Astrocyte of the spinal cord (primary cell): Measurements from ENCODE around the gene PCSK5.

Experiments
- DNase-seq: peaks from one replicate; pipeline ENCODE4 v3.0.0; 2011; ENCODE audit warnings: low read depth, low spot score
- H3K4me3 ChIP-seq: 2 replicates; pipeline ENCODE4 v1.5.1; 2011; ENCODE audit warnings: low read depth, mild to moderate bottlenecking, low read length, moderate library complexity
- in situ Hi-C: cut with HindIII; loops from 2 replicates; pipeline ENCODE4 v1.10.0; 2017; ENCODE audit warnings: low sequenced_read_pairs
- TF ChIP-seq, protein P1 (sequence below): IDR thresholded peaks from 2 replicates; pipeline ENCODE4 v1.5.1; 2012; ENCODE audit warnings: low read depth, mild to moderate bottlenecking, low read length, inconsistent platforms

The PCSK5 gene

DNA sequence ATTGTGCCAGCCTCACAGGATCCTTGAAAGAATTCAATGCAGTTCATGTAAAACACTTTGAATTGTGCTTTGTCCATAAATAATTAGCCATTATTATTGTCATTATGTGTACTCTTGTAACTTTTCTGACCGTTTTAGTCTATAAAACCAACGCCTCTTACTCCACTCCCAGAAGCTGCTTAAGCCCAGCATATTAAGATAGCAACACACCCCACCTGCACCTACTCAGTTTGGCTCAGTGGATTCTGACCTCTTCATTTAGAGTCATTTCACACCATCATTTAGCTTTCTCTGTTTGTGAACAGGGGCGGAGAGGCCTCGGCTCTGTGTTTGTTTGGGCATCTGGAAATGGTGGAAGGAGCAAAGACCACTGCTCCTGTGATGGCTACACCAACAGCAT is 205.1 kb downstream of the PCSK5 start:
- in situ Hi-C loops: no loop called here
- TF ChIP-seq, protein P1, sequence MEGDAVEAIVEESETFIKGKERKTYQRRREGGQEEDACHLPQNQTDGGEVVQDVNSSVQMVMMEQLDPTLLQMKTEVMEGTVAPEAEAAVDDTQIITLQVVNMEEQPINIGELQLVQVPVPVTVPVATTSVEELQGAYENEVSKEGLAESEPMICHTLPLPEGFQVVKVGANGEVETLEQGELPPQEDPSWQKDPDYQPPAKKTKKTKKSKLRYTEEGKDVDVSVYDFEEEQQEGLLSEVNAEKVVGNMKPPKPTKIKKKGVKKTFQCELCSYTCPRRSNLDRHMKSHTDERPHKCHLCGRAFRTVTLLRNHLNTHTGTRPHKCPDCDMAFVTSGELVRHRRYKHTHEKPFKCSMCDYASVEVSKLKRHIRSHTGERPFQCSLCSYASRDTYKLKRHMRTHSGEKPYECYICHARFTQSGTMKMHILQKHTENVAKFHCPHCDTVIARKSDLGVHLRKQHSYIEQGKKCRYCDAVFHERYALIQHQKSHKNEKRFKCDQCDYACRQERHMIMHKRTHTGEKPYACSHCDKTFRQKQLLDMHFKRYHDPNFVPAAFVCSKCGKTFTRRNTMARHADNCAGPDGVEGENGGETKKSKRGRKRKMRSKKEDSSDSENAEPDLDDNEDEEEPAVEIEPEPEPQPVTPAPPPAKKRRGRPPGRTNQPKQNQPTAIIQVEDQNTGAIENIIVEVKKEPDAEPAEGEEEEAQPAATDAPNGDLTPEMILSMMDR: no peak
- no peak overlapping the region for H3K4me3 ChIP-seq
- no peak for DNase-seq

DNA sequence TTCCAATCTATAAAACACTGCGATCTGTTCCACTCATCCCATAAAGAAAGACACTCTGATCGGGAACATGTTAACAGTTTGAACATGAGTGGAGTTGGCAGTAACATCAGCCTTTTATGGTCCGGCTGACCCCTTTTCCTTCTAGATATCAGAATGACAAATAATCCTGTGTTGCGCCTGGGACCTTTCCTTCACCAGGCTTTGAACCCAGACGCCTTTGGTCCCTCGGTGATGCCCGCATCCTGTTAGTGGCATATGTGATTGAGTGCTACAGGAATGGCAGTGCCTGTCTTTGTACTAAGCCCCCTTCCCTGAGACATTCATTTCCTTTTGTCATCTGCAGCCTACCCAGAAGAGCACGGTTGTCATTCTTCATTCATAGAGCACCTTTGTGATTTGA is 209.0 kb downstream of the PCSK5 start:
- TF ChIP-seq, protein P1: no peak
- H3K4me3 ChIP-seq: no peak overlapping the region
- in situ Hi-C loops: no loop called here
- no peak for DNase-seq

DNA sequence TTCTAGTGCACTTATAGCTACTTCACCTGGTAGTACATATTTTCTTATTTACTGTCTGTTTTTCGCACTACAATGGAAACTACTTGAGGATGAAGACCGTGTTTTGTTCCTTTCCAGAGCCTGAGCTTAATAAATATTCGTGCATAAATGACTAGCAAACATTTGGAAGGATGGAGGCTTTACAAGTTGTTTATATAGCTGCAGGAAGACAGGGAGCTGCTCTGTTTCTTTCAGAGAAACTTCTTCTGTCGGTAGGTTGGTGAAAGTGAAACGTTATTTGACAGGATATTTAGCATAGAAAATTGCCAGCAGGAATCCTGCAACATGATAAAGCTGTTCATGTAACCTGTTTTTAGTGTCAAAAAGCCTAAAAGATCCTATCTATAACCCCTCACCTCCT is 210.6 kb downstream of the PCSK5 start:
- in situ Hi-C loops: no loop called here
- no peak overlapping the region for H3K4me3 ChIP-seq
- no peak for DNase-seq
- TF ChIP-seq, protein P1: no peak

DNA sequence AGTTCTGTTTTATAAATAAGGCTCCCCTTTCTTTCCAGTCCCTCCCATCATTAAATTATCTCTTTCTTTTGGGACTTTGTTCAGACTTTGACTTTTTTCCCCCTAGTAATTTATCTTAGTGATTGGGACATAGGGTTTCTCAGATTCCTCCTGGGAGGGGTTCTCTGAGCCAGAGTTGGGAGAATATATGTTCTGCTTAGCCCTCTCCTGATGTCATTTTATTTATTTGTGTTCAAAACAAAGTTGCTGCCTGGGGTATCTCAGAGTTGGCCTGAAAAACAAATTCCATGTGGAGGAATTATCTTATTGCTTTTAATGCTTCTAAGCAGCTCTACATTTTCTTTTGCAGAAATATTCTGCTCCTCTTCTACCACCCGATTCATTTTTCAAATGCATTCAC is 211.0 kb downstream of the PCSK5 start:
- DNase-seq: no peak
- H3K4me3 ChIP-seq: no peak overlapping the region
- in situ Hi-C loops: no loop called here
- TF ChIP-seq, protein P1: no peak

DNA sequence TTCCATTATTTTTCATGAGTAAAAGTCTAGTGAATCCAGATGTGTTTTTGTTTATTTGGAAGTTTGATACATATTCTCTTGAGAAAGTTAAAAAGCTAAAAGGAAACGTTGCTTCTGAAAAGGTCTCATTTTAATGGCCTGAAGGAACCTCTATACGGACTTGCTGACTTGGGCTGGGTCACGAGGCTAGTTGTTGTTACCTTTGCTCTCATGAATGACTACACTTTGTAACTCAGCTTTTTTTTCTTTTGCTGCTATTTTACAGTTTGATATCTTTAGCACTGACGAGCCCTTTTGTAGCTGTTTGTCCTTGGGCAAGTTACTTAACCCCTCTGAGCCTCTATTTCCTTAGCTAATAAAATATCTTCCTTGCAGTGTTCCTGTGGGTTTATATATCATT is 211.5 kb downstream of the PCSK5 start:
- no peak overlapping the region for H3K4me3 ChIP-seq
- DNase-seq: no peak
- TF ChIP-seq, protein P1: no peak
- in situ Hi-C loops: no loop called here

DNA sequence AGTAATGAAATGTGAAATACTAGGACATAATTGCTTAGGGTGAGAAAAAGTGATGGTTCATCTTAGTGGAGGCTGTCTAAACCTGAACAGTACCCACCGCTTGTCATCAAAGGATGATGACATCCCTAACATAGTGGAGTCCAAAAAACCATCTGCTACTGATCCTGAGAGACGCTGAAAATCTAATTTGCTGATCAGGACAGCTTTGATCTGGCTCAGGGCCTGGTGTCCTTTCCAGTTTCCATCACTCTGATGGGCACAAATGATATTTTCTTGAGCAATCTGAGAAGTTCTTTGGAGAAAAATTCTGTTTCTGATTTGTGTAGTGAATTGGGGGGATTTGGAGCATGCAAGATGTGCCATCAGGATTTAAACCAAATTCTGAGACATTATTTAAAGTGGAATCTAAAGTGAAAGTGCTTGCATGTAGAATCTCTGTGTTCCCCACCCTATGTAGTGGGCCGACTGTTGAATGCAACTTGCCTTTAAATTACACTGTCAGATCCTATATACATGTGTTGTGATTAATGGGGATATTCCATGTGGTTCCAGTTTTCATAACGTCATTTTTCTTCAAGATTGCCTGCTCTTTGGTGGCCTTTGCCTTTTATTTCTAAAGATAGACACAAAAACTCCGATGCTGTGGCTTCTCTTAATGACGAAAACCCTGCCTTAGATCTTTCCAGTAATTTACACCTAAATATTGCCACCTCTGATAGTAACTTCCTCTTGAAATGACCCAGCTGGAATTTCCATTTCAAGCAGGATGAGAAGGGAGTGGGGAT is 213.2 kb downstream of the PCSK5 start:
- DNase-seq: no peak
- in situ Hi-C loops: no loop called here
- TF ChIP-seq, protein P1: no peak
- no peak overlapping the region for H3K4me3 ChIP-seq
